RWPE2 (cell line): ENCODE measurements around the gene ZBTB7B.

Source experiments
- ATAC-seq: fragments of 200-7000 bp; cut with Tn5 transposase; 3 replicates; pipeline ENCODE4 v1.9.1; 2021; ENCODE audit warnings: low read depth
- DNase-seq: peaks from one replicate; pipeline ENCODE4 v3.0.0-alpha.2; 2020; ENCODE audit warnings: low spot score
- H3K27ac ChIP-seq: fragments of 450-650 bp; 2 replicates; pipeline ENCODE4 v1.5.1; 2017; ENCODE audit warnings: mild to moderate bottlenecking; ENCODE audit not compliant: poor library complexity, severe bottlenecking
- H3K27me3 ChIP-seq: fragments of 250-450 bp; sonication (Bioruptor Pico); 2 replicates; pipeline ENCODE4 v1.5.1; 2021; ENCODE audit warnings: mild to moderate bottlenecking, moderate library complexity; ENCODE audit not compliant: insufficient read depth, poor library complexity, severe bottlenecking
- H3K36me3 ChIP-seq: fragments of 250-450 bp; sonication (Bioruptor Pico); 2 replicates; pipeline ENCODE4 v1.5.1; 2020; ENCODE audit warnings: low read depth, mild to moderate bottlenecking, moderate library complexity
- H3K4me1 ChIP-seq: fragments of 250-450 bp; sonication (Bioruptor Pico); 2 replicates; pipeline ENCODE4 v1.5.1; 2021; ENCODE audit warnings: mild to moderate bottlenecking, moderate library complexity; ENCODE audit not compliant: insufficient read depth, poor library complexity, severe bottlenecking
- H3K4me3 ChIP-seq: fragments of 250-450 bp; sonication (Bioruptor Pico); 2 replicates; pipeline ENCODE4 v1.5.1; 2021; ENCODE audit warnings: mild to moderate bottlenecking, moderate library complexity; ENCODE audit not compliant: severe bottlenecking
- H3K9me3 ChIP-seq: fragments of 250-450 bp; sonication (Bioruptor Pico); 2 replicates; pipeline ENCODE4 v1.5.1; 2021; ENCODE audit warnings: mild to moderate bottlenecking, moderate library complexity; ENCODE audit not compliant: severe bottlenecking
- CTCF ChIP-seq: fragments of 450-650 bp; IDR thresholded peaks from one replicate; pipeline ENCODE4 v1.5.1; 2017; ENCODE audit warnings: mild to moderate bottlenecking, moderate library complexity; ENCODE audit not compliant: poor library complexity, severe bottlenecking

The ZBTB7B gene

GRCh38 chr1:155002464-155003226 lies at the start of gene ZBTB7B:
Gene ZBTB7B, plus strand, starts transcription at chr1:155002802. Its CDS starts 11,859 bp downstream, at chr1:155014661.
- H3K4me1 ChIP-seq: peaks cover 38% of the 10 kb centered on the region
- no peak for TF ChIP-seq CTCF
- peak; percentile 72 for DNase-seq

GRCh38 chr1:154953611-154954038 lies 49.0 kb upstream of the ZBTB7B start:
- no peaks in the 10 kb centered on the region for H3K27me3 ChIP-seq
- H3K4me3 ChIP-seq: no peak overlapping the region
- DNase-seq: no peak
- no peaks in the 10 kb centered on the region for H3K36me3 ChIP-seq
- H3K9me3 ChIP-seq: no peaks in the 10 kb centered on the region
- peaks cover 10% of the 10 kb centered on the region for H3K4me1 ChIP-seq
- H3K27ac ChIP-seq: no peak overlapping the region
- no peak for TF ChIP-seq CTCF
- ATAC-seq: no peak

More at GRCh38 chr1:155002464-155003226, at the start of gene ZBTB7B:
- H3K27ac ChIP-seq: peak within 1 kb of the TSS; percentile 96
- H3K9me3 ChIP-seq: no peaks in the 10 kb centered on the region
- H3K27me3 ChIP-seq: no peaks in the 10 kb centered on the region
- peak within 1 kb of the TSS; percentile 93 for H3K4me3 ChIP-seq
- H3K36me3 ChIP-seq: peaks cover 25% of the 10 kb centered on the region
- ATAC-seq: peak; percentile 2

GRCh38 chr1:154954541-154954940 lies 48.1 kb upstream of the ZBTB7B start:
- Histone ChIP-seq H3K27ac (no peak overlapping the region), H3K36me3 (peaks cover 4% of the 10 kb centered on the region), H3K4me3 (no peak overlapping the region), H3K4me1 (peaks cover 10% of the 10 kb centered on the region), H3K27me3 (no peaks in the 10 kb centered on the region), H3K9me3 (no peaks in the 10 kb centered on the region)
- DNase-seq (no peak), ATAC-seq (no peak)
- TF ChIP-seq CTCF: no peak

- ATAC-seq: no peak; the same call in 2 of the 3 replicates
- no peak for TF ChIP-seq CTCF
- DNase-seq: no peak
- H3K4me1 ChIP-seq: peaks cover 10% of the 10 kb centered on the region
- no peaks in the 10 kb centered on the region for H3K9me3 ChIP-seq
- H3K27me3 ChIP-seq: no peaks in the 10 kb centered on the region
- peaks cover 8% of the 10 kb centered on the region for H3K36me3 ChIP-seq
- peak overlapping the region; percentile 33 for H3K4me3 ChIP-seq
- H3K27ac ChIP-seq: peak overlapping the region; percentile 36
Measured at GRCh38 chr1:154955039-154955717, 47.4 kb upstream of the ZBTB7B start.
